Fibroblast of lung (primary cell): Measurements from ENCODE around the gene SPCS2. TPM values are rescaled to one million over a fixed set of nuclear protein-coding genes. Genes with fewer than 3 reads are reported as not detected.

Source experiments
- DNase-seq, 2 donors: peaks; one replicate each; pipeline versions ENCODE4 v3.0.0 to v3.0.0-alpha.2; 2010; ENCODE audit warnings: low read depth in 2 of 2
- H2AFZ ChIP-seq: 2 replicates; pipeline ENCODE4 v1.5.1; 2012; ENCODE audit warnings: low read length, control low read depth, inconsistent platforms
- H3K27ac ChIP-seq: 2 replicates; pipeline ENCODE4 v1.5.1; 2011; ENCODE audit warnings: low read length, control low read depth; ENCODE audit not compliant: insufficient read depth
- H3K27me3 ChIP-seq: 2 replicates; pipeline ENCODE4 v1.5.1; 2011; ENCODE audit warnings: mild to moderate bottlenecking, low read length; ENCODE audit not compliant: control insufficient read depth, insufficient read depth
- H3K36me3 ChIP-seq: 2 replicates; pipeline ENCODE4 v1.5.1; 2011; ENCODE audit warnings: low read length; ENCODE audit not compliant: control insufficient read depth, insufficient read depth
- H3K4me1 ChIP-seq: 2 replicates; pipeline ENCODE4 v1.5.1; 2011; ENCODE audit warnings: low read length; ENCODE audit not compliant: control insufficient read depth, insufficient read depth; ENCODE audit errors: extremely low read depth
- H3K4me2 ChIP-seq: 2 replicates; pipeline ENCODE4 v1.5.1; 2011; ENCODE audit warnings: low read length, control low read depth; ENCODE audit not compliant: insufficient read depth; ENCODE audit errors: extremely low read depth
- H3K4me3 ChIP-seq, 4 experiments: fragments of 200-600 bp in 1 of 4; sonication (generic) in 1 of 4; replicated peaks in 1 of 4; 2 replicates each; pipeline ENCODE4 v1.5.1; 2011 to 2016; ENCODE audit warnings: low read length in 4 of 4, low read depth in 3 of 4, mild to moderate bottlenecking in 3 of 4, control low read depth in 2 of 4, inconsistent platforms in 1 of 4, mixed read lengths in 1 of 4; ENCODE audit not compliant: insufficient read depth in 1 of 4; ENCODE audit errors: control extremely low read depth in 1 of 4
- H3K79me2 ChIP-seq: 2 replicates; pipeline ENCODE4 v1.5.1; 2012; ENCODE audit warnings: mild to moderate bottlenecking, low read length, inconsistent platforms; ENCODE audit not compliant: control insufficient read depth, insufficient read depth
- H3K9ac ChIP-seq: 2 replicates; pipeline ENCODE4 v1.5.1; 2011; ENCODE audit warnings: mild to moderate bottlenecking, low read length, control low read depth; ENCODE audit not compliant: insufficient read depth
- H3K9me3 ChIP-seq: 2 replicates; pipeline ENCODE4 v1.5.1; 2012; ENCODE audit warnings: low read depth, low read length; ENCODE audit not compliant: control insufficient read depth, insufficient read depth
- H4K20me1 ChIP-seq: 2 replicates; pipeline ENCODE4 v1.5.1; 2011; ENCODE audit warnings: low read length; ENCODE audit not compliant: control insufficient read depth, insufficient read depth; ENCODE audit errors: extremely low read depth
- EZH2 ChIP-seq: IDR thresholded peaks from 2 replicates; pipeline ENCODE4 v1.5.1; 2012; ENCODE audit warnings: low read length, control low read depth, mild to moderate bottlenecking; ENCODE audit errors: missing control alignments
- polyA plus RNA-seq, 2 donors: library from polyadenylated mRNA; depleted of rRNA in 1 of 2; stranded (reverse) in 1 of 2; unstranded in 1 of 2; fragments of >200 nt; gene quantifications; 2 replicates each; pipeline ENCODE4 v1.2.1, GENCODE V29; 2011 to 2012; ENCODE audit warnings: missing spikeins in 1 of 2
- total RNA-seq: library from RNA; depleted of rRNA; stranded (reverse); fragments of >200 nt; gene quantifications from 2 replicates; pipeline ENCODE4 v1.2.1, GENCODE V29; 2014
- TF ChIP-seq, protein P1 (sequence below), 2 donors: IDR thresholded peaks in 1 of 2; conservative IDR thresholded peaks in 1 of 2; 1 replicate in 1 of 2; 2 replicates in 1 of 2; pipeline ENCODE4 v1.5.1; 2011 to 2012; ENCODE audit warnings: low read length in 2 of 2, control low read depth in 1 of 2, inconsistent platforms in 1 of 2, low read depth in 1 of 2, mild to moderate bottlenecking in 1 of 2

The SPCS2 gene
- total and polyA plus RNA-seq, 2 donors (not counting 1 experiment from before 2014, with no cell fraction given), result 11.7 to 97.9 TPM

DNA sequence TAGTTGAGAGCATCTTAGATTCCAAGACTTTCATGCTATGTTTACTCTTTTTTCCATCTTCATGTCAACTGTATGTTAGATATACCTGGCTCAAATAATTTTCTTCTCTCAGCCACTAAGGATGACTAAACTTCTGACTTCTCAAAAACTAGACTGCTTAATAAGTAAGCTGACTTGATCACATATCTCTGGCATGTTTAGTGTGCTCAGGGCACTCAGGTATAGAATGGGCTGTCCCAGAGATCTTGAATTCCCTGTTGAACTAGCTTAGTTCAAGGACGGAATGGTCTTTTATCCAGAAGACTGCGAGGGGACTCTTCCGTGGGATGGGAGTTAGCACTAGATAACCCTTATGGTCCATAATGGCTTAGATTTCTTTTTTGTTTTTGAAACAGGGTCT is 52.6 kb downstream of the SPCS2 start:
- Histone ChIP-seq H3K79me2 (no peaks in the 10 kb centered on the region), H4K20me1 (no peaks in the 10 kb centered on the region), H3K9me3 (no peaks in the 10 kb centered on the region), H3K4me1 (no peaks in the 10 kb centered on the region), H2AFZ (no peak overlapping the region), H3K4me3 (no peak overlapping the region), H3K9ac (no peak overlapping the region), H3K36me3 (peaks cover 9% of the 10 kb centered on the region), H3K27me3 (no peaks in the 10 kb centered on the region), H3K4me2 (no peak overlapping the region), H3K27ac (no peak overlapping the region)
- DNase-seq, result no peak
- TF ChIP-seq, protein P1, sequence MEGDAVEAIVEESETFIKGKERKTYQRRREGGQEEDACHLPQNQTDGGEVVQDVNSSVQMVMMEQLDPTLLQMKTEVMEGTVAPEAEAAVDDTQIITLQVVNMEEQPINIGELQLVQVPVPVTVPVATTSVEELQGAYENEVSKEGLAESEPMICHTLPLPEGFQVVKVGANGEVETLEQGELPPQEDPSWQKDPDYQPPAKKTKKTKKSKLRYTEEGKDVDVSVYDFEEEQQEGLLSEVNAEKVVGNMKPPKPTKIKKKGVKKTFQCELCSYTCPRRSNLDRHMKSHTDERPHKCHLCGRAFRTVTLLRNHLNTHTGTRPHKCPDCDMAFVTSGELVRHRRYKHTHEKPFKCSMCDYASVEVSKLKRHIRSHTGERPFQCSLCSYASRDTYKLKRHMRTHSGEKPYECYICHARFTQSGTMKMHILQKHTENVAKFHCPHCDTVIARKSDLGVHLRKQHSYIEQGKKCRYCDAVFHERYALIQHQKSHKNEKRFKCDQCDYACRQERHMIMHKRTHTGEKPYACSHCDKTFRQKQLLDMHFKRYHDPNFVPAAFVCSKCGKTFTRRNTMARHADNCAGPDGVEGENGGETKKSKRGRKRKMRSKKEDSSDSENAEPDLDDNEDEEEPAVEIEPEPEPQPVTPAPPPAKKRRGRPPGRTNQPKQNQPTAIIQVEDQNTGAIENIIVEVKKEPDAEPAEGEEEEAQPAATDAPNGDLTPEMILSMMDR (conservative IDR thresholded peaks at IDR 0.05 in 1 of 2, IDR thresholded peaks at IDR 0.05 in 1 of 2; ENCODE audit: low read depth in 1 of 2, low read length in 2 of 2), result no peak
- no peak for TF ChIP-seq EZH2

DNA sequence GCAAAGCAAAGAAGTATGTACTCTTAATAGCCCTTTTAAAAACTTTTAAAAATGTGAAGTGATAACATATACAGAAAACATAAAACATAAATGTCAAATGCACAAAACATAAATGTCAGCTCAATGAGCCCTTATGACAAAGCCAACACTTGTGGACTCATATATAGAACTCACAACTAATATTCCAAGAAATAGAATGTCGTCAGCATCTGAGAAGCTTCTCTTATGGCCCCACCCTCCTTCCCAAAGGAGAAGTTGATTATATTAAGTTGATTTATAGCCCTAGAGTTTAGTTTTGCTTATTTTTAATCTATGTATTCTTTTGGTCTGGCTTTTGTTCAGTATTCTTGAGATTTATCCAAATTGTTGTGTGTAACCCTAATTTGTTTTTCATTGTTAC is 53.5 kb downstream of the SPCS2 start:
- Histone ChIP-seq H3K27ac (no peak overlapping the region), H3K36me3 (peaks cover 9% of the 10 kb centered on the region), H4K20me1 (no peaks in the 10 kb centered on the region), H3K79me2 (no peaks in the 10 kb centered on the region), H3K9me3 (no peaks in the 10 kb centered on the region), H3K4me3 (no peak overlapping the region), H3K27me3 (no peaks in the 10 kb centered on the region), H3K4me2 (no peak overlapping the region), H2AFZ (no peak overlapping the region), H3K4me1 (no peaks in the 10 kb centered on the region), H3K9ac (no peak overlapping the region)
- no peak for DNase-seq
- no peak for TF ChIP-seq EZH2
- TF ChIP-seq, protein P1 (conservative IDR thresholded peaks at IDR 0.05 in 1 of 2, IDR thresholded peaks at IDR 0.05 in 1 of 2; ENCODE audit: low read depth in 1 of 2, low read length in 2 of 2), result no peak

DNA sequence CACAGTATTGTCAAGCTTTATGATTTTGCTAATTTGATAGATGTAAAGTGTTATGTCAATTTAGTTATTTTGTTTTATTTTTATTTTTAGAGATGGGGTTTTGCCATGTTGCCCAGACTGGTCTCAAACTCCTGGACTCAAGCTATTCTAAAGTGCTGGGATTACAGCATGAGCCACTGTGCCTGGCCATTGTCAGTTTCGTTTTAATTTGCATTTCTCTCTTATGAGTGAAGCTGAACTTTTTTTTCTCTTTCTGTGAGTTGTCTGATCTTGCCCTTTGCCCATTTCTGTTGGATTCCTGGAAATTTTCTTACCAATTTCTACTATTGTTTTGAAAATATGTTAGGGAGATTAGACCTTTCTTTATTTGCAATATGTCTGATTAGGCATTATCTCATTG is 55.1 kb downstream of the SPCS2 start:
- no peaks in the 10 kb centered on the region for H3K4me1 ChIP-seq
- no peak overlapping the region for H3K27ac ChIP-seq
- H3K36me3 ChIP-seq, result peaks cover 9% of the 10 kb centered on the region
- no peak for TF ChIP-seq EZH2
- TF ChIP-seq, protein P1 (conservative IDR thresholded peaks at IDR 0.05 in 1 of 2, IDR thresholded peaks at IDR 0.05 in 1 of 2; ENCODE audit: low read depth in 1 of 2, low read length in 2 of 2), result no peak
- H3K9ac ChIP-seq, result no peak overlapping the region
- H3K4me2 ChIP-seq, result no peak overlapping the region
- no peaks in the 10 kb centered on the region for H3K79me2 ChIP-seq
- DNase-seq, result no peak
- no peak overlapping the region for H2AFZ ChIP-seq
- no peaks in the 10 kb centered on the region for H3K9me3 ChIP-seq
- H4K20me1 ChIP-seq, result no peaks in the 10 kb centered on the region
- no peak overlapping the region for H3K4me3 ChIP-seq
- no peaks in the 10 kb centered on the region for H3K27me3 ChIP-seq
